GM21447 (cell line): ENCODE measurements around the gene SPDEF.

Source experiments
- ATAC-seq: cut with Tn5 transposase; IDR thresholded peaks from one replicate; pipeline ENCODE4 v1.9.1; 2021; ENCODE audit not compliant: unreplicated experiment

SPDEF gene

GRCh38 chr6:34546551-34547321 lies 9.4 kb downstream of the SPDEF start:
- no peak for ATAC-seq

- no peak for ATAC-seq
Observed at GRCh38 chr6:34544776-34545471, 11.2 kb downstream of the SPDEF start.

GRCh38 chr6:34544052-34544604 lies 12.0 kb downstream of the SPDEF start:
- no peak for ATAC-seq

- ATAC-seq = no peak
Observed at GRCh38 chr6:34543421-34543820, 12.7 kb downstream of the SPDEF start.

DNA sequence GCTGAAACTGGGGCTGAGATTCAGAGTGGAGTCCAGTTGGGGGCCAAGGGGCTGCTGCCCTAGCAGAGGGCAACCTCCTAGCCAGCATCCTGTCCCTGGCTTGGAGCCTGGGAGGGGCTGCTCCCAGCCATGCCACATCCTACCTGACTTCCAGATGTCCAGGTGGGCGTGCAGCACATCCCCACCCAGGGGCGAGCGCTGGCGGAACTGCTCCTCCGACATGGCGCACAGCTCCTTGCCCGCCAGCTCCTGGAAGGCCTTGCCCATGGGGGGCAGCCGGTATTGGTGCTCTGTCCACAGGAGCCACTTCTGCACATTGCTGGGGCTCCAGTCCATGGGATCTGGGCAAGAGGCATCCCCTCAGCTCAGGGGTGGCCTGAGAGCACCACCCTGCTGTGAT lies 15.3 kb downstream of the SPDEF start:
- ATAC-seq = no peak

DNA sequence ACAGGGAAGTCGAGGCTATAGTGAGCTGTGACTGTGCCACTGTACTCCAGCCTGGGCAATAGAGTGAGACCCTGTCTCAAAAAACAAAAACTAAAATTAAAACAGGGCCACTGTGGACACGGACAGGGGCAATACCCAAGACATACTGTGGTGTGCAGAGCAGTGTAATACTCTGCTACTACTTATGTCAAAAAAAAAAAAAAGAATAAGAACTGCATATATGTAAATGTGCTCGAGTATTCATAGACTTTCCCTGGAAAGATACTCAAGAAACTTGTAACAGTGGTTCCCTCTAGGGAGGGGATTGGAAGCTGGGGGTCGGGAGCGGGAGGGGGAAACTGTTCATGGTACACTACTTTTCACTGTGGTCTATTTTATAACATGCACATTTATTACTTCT lies 15.9 kb downstream of the SPDEF start:
- no peak for ATAC-seq

DNA sequence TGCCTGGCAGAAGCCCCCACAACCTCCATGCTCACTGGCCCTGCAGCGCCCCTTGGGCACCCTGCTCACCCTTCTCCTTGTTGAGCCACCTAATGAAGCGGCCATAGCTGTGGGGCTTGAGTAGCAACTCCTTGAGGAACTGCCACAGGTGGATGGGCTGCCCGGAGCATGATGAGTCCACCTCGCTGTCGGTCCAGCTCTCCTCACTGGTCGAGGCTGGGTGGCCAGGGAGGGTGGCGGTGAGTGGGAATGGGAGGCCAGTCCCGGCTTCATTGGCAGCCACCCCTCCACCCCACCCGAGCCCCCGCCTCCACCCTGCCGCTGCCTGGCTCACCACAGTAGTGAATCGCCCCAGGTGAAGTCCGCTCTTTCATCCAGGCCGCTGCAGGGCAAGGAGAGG lies 16.9 kb downstream of the SPDEF start:
- ATAC-seq = no peak

- ATAC-seq = no peak
Observed at GRCh38 chr6:34538581-34538980, 17.5 kb downstream of the SPDEF start.

DNA sequence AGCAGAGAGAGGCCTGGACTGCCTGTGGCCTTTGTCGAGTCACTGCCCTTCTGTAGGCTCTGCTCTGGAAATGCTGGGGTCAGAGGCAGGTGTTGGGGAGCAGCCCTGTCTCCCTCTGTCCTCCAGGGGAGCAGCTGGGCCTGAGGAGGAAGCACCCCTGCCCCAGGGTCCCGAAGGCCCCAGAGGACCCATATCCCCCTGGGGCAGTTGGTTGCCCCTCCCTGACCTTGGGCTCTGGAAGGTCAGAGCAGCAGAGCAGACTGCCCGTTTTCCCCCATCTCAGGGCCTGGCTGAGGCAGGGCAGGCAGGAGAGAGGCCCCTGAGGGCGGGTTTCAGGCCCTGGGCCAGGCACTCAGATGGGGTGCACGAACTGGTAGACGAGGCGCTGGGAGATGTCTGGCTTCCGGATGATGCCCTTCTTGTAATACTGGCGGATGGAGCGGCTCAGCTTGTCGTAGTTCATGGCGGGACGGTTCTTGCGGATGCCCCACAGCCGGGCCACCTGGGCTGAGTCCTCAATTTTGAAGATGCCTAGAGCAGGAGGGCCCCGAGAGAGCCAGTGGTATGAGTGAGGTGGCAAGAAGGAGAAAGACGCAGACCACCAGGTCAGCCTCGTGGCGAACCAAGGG lies 18.1 kb downstream of the SPDEF start:
- ATAC-seq = no peak

GRCh38 chr6:34536959-34537848 lies 18.9 kb downstream of the SPDEF start:
- no peak for ATAC-seq

GRCh38 chr6:34536251-34536958 lies 19.7 kb downstream of the SPDEF start:
- ATAC-seq = no peak

DNA sequence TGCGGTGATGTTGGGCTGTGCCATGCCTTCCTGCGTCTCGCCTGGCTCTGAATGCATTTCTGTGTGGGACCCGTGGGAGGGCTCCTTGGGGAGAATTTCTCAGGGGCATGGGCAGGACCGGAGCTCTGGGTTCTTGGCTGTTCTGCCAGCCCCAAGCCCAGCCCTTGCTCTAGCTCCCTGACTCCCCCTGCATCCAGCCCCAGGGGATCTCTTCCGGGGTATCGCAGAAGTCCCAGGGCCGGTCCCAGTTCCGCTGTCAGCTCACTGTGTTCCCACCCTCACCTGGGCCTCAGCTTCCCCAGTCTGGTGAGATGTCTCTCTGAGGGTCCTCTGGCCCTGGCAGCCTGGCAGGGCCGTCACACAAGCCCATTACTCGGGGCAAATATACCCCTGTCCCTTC lies 20.5 kb downstream of the SPDEF start:
- no peak for ATAC-seq

DNA sequence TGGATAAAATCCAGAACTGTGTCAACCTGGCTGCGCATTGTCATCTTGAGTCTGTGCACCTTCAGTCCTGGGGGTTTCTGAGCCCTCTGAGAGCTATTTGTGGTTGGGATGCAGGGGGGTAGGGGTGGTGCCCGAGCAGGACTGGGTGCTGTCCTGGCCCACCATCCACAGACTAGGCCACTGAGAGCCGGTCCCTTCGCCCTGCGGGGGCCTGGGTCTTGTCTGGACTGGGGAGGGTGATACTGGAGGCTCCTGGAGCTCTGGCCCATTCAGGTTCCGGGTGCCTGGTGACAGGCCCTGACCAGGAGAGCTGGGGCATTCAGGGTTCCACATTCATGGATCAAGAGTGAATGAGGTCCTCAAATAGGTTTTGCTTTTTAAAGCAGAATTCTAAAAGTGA lies 20.9 kb downstream of the SPDEF start:
- ATAC-seq = no peak

DNA sequence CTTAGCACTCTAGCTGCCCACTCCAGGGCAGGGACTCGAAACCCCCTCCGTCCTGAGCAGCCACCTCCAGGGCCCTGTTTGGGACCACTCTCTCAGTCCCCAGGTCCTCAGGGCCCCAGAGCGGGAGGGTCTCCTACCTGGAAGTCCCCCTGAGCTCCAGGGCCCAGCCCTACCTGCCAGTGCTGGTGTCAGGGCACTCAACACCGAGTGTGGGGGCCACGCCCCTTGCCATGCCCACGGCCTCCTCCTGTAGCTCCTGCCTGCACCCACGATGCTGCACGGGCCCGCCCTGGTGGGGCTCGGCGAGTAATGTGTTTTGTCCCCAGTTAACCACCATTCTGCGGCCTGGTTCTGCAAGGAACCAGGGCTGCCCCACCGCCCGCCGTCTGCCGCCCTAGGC lies 21.5 kb downstream of the SPDEF start:
- no peak for ATAC-seq

- ATAC-seq = no peak
Observed at GRCh38 chr6:34534146-34534545, 22.0 kb downstream of the SPDEF start.

- no peak for ATAC-seq
Observed at GRCh38 chr6:34532230-34532629, 23.9 kb downstream of the SPDEF start.

GRCh38 chr6:34531580-34532201 lies 24.4 kb downstream of the SPDEF start:
- ATAC-seq = no peak

DNA sequence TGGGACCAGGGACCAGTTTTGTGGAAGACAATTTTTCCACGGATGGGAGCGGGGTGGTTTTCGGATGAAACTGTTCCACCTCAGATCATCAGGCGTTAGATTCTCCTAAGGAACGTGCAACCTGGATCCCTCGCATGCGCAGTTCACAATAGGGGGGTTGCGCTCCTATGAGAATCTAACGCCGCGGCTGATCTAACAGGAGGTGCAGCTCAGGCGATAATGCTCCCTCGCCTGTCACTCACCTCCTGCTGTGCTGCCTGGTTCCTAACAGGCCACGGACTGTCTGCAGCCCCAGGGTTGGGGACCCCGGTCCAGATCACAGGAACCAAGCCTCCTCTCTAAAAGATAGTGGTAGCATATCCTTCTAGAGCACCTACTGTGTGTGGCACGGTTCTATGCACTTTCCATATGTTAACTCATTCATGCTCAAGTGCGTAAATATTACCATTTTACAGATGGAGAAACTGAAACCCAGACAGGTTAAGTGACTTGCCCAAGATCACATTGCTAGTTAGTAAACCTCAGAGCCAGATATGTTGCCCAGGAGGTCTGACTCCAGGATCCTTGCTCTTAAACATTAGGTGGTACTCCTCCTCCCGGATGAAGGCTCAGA lies 25.3 kb downstream of the SPDEF start:
- ATAC-seq = no peak

DNA sequence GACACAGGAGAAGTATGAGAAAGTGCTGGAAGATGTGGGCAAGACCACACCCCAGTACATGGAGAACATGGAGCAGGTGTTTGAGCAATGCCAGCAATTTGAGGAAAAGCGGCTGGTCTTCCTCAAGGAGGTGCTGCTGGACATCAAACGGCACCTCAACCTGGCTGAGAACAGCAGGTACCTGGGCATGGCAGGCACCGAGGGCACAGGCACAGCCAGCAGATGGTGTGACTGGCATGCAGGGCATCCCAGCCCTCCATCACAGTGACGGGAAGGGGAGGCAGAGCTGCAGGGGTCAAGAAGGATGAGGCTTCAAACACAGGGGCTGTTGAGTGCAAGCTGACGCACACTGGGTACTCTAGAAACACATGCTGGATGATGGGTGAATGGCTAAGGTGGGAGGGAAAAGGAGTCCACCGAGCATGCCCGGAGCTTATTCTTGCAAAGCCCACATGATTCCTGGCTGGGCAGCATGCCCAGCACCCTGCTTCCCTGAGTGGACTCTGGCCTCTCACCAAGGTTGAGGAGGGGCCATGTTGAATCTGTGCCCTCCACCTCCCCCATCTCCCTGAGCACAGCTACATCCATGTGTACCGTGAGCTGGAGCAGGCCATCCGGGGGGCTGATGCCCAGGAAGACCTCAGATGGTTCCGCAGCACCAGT lies 26.3 kb downstream of the SPDEF start:
- no peak for ATAC-seq
